ENCODE data around the gene PIGQ. TPM values are rescaled to one million over a fixed set of nuclear protein-coding genes. Genes with fewer than 3 reads are reported as not detected.

The PIGQ gene
- total RNA-seq, 1 experiment from 2014 or later: 83.5 TPM

GRCh38 chr16:528111-529011, 41.4 kb upstream of the PIGQ start:
- in situ Hi-C loops (cut with HindIII; ENCODE audit: low pct_unique_long_range_greater_than_20kb, low sequenced_read_pairs) (no loop called here), intact Hi-C loops (cut with micrococcal nuclease; ENCODE audit: unreplicated experiment) (no loop called here)
- Histone ChIP-seq H3K9me3 (ENCODE audit: control insufficient read depth, insufficient read depth, low read depth, low read length) (no peaks in the 10 kb centered on the region), H3K27me3 (ENCODE audit: control insufficient read depth, insufficient read depth, low read length) (no peaks in the 10 kb centered on the region), H3K4me1 (ENCODE audit: control insufficient read depth, insufficient read depth, low read length) (peaks cover 43% of the 10 kb centered on the region), H3K27ac (ENCODE audit: low read length) (peak overlapping the region; percentile 79), H3K36me3 (ENCODE audit: control insufficient read depth, insufficient read depth, low read length) (no peaks in the 10 kb centered on the region), H3K4me3 (ENCODE audit: low read depth in 2 of 2, low read length in 2 of 2) (peak overlapping the region; percentile 82 to 86)
- POLR2A ChIA-PET: no interaction called here
- peak; percentile 5; the same call in 1 of the 2 replicates for ATAC-seq
- CTCF ChIA-PET: interaction anchor here (1.3 kb wide), 1 partner anchor 15 kb away, joined by 8 read pairs; no protein-coding TSS in a partner anchor
- TSS peak; percentile 69 for BruUV-seq (replicated peaks)
- DNase-seq (ENCODE audit: low read depth, low spot score): no peak
- TF ChIP-seq SIN3A (IDR thresholded peaks at IDR 0.05; ENCODE audit: borderline replicate concordance, insufficient read depth, low read depth, low read length): no peak
- no peak for TF ChIP-seq CTCF (IDR thresholded peaks at IDR 0.05)
- no peak for TF ChIP-seq TCF7L2 (IDR thresholded peaks at IDR 0.05; ENCODE audit: low read depth, low read length)
- no peak for TF ChIP-seq POLR2AphosphoS5 (IDR thresholded peaks at IDR 0.05; ENCODE audit: low read depth, low read length)
- TF ChIP-seq REST (IDR thresholded peaks at IDR 0.05; ENCODE audit: insufficient read depth in 1 of 2, low read depth in 2 of 2, low read length in 1 of 2): no peak

GRCh38 chr16:529012-529575, 40.7 kb upstream of the PIGQ start:
- no TSS peak for BruUV-seq (replicated peaks)
- H3K36me3 ChIP-seq (ENCODE audit: control insufficient read depth, insufficient read depth, low read length): no peaks in the 10 kb centered on the region
- H3K27me3 ChIP-seq (ENCODE audit: control insufficient read depth, insufficient read depth, low read length): no peaks in the 10 kb centered on the region
- peaks cover 50% of the 10 kb centered on the region for H3K4me1 ChIP-seq (ENCODE audit: control insufficient read depth, insufficient read depth, low read length)
- POLR2A ChIA-PET: no interaction called here
- no peaks in the 10 kb centered on the region for H3K9me3 ChIP-seq (ENCODE audit: control insufficient read depth, insufficient read depth, low read depth, low read length)
- DNase-seq (ENCODE audit: low read depth, low spot score): no peak
- in situ Hi-C loops (cut with HindIII; ENCODE audit: low pct_unique_long_range_greater_than_20kb, low sequenced_read_pairs): no loop called here
- CTCF ChIA-PET: interaction anchor here (1.3 kb wide), 1 partner anchor 14 kb away, joined by 8 read pairs; no protein-coding TSS in a partner anchor
- H3K4me3 ChIP-seq (ENCODE audit: low read depth in 2 of 2, low read length in 2 of 2): peak overlapping the region; percentile 82 to 86
- H3K27ac ChIP-seq (ENCODE audit: low read length): peak overlapping the region; percentile 79
- no peak for ATAC-seq
- intact Hi-C loops (cut with micrococcal nuclease; ENCODE audit: unreplicated experiment): no loop called here
- TF ChIP-seq POLR2AphosphoS5 (IDR thresholded peaks at IDR 0.05; ENCODE audit: low read depth, low read length) (no peak), REST (IDR thresholded peaks at IDR 0.05; ENCODE audit: insufficient read depth in 1 of 2, low read depth in 2 of 2, low read length in 1 of 2) (no peak), CTCF (IDR thresholded peaks at IDR 0.05) (no peak), TCF7L2 (IDR thresholded peaks at IDR 0.05; ENCODE audit: low read depth, low read length) (no peak), SIN3A (IDR thresholded peaks at IDR 0.05; ENCODE audit: borderline replicate concordance, insufficient read depth, low read depth, low read length) (no peak)
